PFSK-1 (cell line): Measurements from ENCODE around the gene OGFR.
A peak's percentile ranks its signal among the peaks of the same experiment; 100 is the strongest.

Experiments
- FOXP2 ChIP-seq: optimal IDR thresholded peaks from 2 replicates; pipeline ENCODE3; 2011; ENCODE audit warnings: borderline replicate concordance, control low read depth, inconsistent platforms; ENCODE audit not compliant: insufficient read depth; ENCODE audit errors: extremely low read length, extremely low read depth
- POLR2AphosphoS5 ChIP-seq: IDR thresholded peaks from 2 replicates; pipeline ENCODE4 v1.6.1; 2012; ENCODE audit warnings: low read depth, mild to moderate bottlenecking, control low read depth, low read length, moderate library complexity
- SIN3A ChIP-seq: IDR thresholded peaks from 2 replicates; pipeline ENCODE4 v1.6.1; 2012; ENCODE audit warnings: mild to moderate bottlenecking, low read length, moderate library complexity, borderline replicate concordance; ENCODE audit not compliant: insufficient read depth
- TF ChIP-seq, protein P1 (sequence below), 2 experiments: IDR thresholded peaks; 2 replicates each; pipeline versions ENCODE4 v1.6.1 to v1.8.0; 2011 to 2012; ENCODE audit warnings: low read depth in 2 of 2, low read length in 2 of 2, control low read depth in 1 of 2, inconsistent platforms in 1 of 2, mild to moderate bottlenecking in 1 of 2, moderate library complexity in 1 of 2; ENCODE audit not compliant: insufficient read depth in 1 of 2

The OGFR gene

DNA sequence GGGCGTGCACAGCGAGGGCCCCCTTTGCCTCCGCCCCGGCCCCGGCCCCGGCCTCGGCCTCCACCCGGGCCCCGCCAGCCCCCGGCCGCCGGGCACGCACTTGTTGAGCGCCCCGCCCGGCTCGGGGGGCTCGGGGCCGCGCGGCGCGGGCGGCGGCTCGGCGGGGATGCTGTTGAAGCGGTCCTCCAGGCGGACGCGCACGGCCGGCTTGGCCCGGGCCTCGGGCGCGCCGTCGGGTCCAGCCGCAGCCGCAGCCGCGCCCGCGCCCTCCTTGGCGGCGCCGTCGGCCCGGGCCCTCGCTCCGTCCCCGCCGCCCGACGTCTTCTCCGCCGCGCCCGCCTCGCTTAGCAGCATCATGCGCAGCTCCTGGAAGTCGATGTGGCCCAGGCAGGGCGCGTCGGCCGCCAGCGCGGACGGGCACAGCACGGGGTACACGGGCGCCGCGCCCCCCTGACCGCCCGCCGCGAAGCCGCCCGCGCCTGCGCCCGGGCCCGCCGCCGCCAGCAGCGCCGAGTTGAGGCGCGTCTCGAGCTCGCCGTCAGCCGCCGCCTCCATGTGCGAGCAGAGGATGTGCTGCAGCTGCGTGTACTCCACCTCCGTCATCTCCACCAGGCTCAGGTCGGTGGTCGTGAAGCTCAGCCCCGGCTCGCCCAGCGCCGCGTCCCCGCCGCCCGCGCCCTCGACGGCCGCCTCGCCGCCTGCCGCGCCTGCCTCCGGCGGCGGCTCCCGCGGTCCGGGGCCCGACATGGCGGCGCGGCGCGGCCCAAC is 56.5 kb downstream of the OGFR start:
- peak; percentile 27 for TF ChIP-seq FOXP2
- no peak for TF ChIP-seq SIN3A

DNA sequence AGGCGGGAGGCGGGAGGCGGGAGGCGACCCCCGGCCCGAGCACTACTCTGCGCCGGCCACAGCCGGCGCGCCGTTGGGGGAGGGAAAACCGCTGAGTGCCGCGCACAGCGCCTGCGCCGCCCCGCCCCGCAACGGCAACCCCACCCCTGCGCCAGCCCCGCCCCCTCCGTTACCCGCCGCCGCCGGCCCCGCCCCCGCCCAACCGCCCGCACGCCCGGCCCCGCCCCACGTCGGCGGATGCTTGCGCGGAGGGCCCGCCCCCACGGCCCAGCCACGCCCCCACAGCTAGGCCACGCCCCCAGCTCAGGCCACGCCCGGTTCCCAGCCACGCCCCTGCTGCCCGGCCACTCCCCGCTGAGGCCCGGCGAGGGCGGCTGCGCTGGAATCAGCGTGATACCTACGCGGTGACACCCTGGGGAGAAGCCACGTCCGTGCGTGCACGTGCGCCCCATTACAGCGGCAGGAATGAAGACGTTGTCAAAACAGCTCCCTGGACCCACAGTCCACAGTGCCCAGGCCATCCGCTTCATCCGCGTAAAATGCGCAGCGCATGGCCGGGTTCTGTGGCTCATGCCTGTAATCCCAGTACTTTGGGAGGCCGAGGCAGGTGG is 57.2 kb downstream of the OGFR start, which contains the start of gene TCFL5:
Gene TCFL5, minus strand, starts transcription at position 97 of the 611 bp plus-strand sequence. CDS start 152 bp downstream, outside the sequence.
- no peak for TF ChIP-seq SIN3A
- TF ChIP-seq, protein P1, sequence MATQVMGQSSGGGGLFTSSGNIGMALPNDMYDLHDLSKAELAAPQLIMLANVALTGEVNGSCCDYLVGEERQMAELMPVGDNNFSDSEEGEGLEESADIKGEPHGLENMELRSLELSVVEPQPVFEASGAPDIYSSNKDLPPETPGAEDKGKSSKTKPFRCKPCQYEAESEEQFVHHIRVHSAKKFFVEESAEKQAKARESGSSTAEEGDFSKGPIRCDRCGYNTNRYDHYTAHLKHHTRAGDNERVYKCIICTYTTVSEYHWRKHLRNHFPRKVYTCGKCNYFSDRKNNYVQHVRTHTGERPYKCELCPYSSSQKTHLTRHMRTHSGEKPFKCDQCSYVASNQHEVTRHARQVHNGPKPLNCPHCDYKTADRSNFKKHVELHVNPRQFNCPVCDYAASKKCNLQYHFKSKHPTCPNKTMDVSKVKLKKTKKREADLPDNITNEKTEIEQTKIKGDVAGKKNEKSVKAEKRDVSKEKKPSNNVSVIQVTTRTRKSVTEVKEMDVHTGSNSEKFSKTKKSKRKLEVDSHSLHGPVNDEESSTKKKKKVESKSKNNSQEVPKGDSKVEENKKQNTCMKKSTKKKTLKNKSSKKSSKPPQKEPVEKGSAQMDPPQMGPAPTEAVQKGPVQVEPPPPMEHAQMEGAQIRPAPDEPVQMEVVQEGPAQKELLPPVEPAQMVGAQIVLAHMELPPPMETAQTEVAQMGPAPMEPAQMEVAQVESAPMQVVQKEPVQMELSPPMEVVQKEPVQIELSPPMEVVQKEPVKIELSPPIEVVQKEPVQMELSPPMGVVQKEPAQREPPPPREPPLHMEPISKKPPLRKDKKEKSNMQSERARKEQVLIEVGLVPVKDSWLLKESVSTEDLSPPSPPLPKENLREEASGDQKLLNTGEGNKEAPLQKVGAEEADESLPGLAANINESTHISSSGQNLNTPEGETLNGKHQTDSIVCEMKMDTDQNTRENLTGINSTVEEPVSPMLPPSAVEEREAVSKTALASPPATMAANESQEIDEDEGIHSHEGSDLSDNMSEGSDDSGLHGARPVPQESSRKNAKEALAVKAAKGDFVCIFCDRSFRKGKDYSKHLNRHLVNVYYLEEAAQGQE (IDR thresholded peaks at IDR 0.05; ENCODE audit: insufficient read depth in 1 of 2, low read depth in 2 of 2, low read length in 2 of 2): no peak
- TF ChIP-seq POLR2AphosphoS5: no peak
- TF ChIP-seq FOXP2: peak; percentile 49
